HG03135 (cell line): Measurements from ENCODE around the gene CLDN15.

Source experiments
- ATAC-seq: cut with Tn5 transposase; IDR thresholded peaks from one replicate; pipeline ENCODE4 v1.9.1; 2021; ENCODE audit warnings: mild to moderate bottlenecking, moderate library complexity; ENCODE audit not compliant: unreplicated experiment

Gene CLDN15

DNA sequence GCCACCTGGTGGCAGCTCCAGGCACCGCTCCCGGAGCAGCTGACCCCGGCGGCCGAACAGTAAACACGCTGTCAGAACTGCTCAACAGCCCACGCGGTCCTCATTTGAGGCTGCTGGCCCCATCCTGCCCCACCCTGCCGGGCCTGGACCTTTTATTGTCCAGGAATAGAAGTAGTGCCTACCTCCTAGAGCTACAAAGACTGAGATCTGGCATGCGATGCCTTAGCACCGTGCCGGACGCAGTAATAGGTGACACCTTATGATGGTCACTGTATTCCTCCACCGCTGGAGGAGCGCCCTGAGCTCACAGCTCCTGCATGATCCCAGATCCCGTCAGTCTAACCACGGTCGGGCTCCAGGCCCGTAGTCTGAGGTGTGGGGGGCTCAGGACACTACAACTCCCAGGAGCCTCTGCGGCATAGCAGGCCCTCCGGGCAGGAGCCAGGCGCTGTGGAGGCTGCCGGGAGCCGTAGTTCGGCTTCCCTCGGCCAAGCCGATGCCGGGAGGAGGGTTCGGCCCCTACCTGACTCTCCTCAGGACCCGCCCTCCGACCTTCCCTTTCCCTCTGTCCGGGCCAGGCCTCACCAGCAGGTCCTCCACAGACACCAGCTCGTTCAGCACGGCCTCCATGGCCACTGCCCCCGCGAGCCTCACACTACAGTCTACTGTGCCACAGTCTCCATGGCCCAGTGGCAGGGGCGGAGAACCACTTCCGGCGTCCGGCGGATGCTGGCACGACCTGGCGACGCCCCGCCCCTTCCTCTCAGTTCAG lies 7.0 kb upstream of the CLDN15 start, which contains the start of gene FIS1:
TSS of gene FIS1 (minus strand) at position 707 of the 772 bp plus-strand sequence. CDS start at position 630, 77 bp downstream.
- ATAC-seq, result peak; percentile 88

DNA sequence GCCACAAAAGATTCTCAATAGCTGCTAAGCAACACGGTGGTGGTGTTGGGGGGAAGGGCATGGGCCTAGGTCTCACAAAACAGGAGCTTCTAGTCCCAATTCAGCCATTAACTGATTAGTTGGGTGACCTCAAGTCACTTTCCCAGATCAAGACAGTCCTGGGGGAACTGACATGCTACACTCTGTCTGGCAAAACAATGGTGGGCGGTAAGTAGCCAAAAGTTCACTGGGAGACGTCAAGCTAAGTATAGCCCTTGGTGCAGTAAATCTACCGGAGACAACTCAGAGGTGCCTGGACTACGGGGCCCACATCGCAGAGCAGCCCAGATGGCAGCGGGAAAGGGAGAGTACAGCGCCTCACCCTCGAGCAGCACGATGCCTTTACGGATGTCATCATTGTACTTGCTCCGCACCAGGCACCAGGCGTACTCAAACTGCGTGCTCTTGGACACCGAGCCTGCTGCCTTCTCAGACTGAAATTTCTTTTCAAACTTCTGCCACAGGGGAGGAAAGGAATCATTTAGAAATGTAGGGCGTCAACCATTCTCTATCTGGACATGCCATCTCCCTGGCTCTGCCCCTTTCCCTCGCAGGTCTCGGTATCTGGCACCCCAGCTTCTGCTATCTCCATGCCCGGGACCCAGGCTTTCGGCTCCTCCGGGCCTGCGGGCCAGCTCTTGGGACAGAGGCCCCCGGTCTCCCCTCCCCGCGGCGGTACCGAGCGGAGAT lies 6.2 kb upstream of the CLDN15 start:
- ATAC-seq, result no peak

DNA sequence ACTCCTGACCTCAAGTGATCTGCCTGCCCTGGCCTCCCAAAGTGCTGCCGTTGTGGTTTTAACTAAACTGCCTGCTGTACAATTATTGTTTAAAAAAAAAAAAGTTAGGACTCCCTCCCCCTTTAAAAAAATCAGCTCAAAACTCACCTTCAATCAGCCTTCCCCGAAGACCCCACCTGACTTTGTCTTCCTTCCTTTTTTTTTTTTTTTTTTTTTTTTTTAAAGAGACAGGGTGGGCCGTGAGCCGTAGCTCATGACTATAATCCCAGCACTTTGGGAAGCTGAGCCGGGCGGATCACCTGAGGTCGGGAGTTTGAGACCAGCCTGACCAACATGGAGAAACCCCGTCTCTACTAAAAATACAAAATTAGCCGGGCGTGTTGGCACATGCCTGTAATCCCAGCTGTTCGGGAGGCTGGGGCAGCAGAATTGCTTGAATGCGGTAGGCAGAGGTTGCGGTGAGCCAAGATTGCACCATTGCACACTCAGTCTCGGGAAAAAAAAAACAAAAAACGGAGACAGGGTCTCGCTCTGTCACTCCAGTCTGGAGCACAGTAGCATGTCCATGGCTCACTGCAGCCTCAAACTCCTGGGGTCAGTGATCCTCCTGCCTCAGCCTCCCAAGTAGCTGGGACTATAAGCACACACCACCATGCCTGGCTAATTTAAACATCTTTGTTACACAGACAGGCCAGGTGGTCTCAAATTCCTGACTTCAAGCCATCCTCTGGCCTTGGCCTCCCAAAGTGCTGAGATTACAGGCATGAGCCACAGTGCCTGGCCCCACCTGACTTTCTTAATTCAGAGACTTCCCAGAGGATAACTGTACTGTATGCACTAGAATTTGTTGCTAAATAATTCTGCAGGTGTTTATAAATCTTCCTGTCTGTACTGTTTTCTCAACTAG lies 4.1 kb upstream of the CLDN15 start:
- ATAC-seq, result no peak

DNA sequence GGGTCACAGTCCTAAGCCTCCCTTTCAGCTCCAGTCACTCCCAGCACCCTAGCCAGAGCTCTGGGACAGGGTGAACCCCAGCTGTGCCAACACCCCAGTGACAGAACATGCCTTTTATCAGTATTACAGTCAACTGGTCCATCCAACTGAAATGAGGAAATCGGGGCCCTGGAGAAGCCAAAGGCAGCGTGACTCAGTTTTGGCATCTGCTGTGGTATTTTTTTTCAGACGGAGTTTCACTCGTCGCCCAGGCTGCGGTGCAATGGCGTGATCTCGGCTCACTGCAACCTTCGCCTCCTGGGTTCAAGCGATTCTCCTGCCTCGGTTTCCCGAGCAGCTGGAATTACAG lies 3.4 kb upstream of the CLDN15 start:
- no peak for ATAC-seq

DNA sequence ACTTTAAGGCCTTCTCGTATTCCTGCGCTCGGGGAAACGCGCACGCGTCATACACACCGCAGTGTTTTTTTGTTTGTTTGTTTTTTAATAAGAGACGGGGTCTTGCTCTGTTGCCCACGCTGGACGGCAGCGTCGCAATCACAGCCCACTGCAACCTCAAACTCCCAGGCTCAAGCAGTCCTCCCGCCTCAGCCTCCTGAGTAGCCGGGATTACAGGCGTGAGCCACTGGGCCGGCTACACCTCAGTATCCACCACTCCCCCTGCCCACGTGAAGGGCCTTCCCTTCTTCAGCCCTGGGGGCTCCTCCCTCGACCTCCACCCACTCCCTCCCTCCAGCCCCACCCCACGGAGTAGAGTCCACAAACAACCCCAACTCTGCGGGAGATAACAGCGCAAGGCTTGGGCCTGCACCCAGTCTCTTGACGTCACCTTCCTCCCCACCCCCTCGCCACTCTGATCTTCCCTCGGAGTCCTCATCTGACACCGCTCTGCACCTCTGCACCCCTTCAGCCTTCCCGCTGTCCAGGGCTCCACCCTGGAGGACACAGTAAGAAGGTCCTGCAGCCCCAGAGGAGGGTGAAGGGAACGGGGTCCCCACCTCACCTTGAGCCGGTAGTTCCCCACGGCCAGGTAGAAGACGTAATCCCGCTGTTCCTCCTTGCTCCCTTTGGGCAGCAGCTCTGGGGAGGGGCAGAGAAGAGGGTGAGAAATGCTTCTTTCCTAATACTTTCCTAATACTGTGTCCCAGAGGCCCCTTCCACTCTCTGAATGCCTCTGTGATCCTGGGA lies 2.8 kb upstream of the CLDN15 start:
- no peak for ATAC-seq

DNA sequence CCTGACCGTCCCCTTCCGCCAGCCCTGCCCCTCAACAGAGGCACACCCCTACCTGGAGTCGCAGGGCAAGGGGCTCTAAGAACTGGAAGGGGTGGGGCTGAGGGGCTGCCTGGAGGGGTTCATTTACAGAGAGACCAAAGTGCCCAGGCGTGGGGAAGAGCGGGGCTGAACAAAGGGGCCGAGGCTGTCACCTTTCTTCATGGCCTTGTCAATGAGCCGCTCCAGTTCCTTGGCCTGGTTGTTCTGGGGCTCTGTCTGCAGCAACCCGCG lies 2.3 kb upstream of the CLDN15 start:
- ATAC-seq, result no peak

DNA sequence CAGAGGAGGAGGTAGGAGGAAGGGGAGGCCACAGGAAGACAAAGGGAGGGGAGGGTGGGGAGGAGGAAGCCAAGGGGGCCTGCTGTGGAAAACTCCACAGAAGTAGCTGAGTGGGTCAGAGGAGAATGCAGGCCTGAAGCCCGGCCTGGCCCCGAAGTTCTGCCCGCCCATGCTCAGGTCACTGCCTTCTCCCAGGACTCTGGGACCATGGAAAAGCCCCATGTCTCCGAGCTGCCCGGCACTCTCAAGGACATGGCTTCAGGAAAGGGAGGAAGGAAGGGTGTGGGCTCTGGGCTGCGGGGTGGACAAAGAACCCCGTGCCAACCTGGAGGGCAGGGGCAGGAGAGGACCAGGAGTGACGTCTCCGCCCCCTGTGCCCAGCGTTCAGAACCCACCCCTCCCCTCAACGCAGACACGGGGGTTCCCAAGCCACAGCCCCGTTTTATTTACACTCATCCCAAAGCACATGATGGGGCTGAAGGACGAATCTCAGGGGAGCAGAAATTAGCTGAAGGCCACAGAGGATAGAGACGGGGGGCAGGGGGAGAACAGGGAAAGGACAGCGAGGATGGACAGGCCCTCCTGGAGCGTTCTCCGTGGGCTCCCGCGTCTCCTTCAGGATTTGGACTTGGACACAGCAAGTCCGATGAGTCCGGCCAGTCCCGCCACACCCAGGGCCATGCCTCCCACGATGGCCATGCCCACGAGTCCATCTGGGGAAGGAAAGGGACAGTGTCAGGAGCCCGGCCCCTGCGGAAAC lies 1.8 kb upstream of the CLDN15 start:
- ATAC-seq, result no peak

DNA sequence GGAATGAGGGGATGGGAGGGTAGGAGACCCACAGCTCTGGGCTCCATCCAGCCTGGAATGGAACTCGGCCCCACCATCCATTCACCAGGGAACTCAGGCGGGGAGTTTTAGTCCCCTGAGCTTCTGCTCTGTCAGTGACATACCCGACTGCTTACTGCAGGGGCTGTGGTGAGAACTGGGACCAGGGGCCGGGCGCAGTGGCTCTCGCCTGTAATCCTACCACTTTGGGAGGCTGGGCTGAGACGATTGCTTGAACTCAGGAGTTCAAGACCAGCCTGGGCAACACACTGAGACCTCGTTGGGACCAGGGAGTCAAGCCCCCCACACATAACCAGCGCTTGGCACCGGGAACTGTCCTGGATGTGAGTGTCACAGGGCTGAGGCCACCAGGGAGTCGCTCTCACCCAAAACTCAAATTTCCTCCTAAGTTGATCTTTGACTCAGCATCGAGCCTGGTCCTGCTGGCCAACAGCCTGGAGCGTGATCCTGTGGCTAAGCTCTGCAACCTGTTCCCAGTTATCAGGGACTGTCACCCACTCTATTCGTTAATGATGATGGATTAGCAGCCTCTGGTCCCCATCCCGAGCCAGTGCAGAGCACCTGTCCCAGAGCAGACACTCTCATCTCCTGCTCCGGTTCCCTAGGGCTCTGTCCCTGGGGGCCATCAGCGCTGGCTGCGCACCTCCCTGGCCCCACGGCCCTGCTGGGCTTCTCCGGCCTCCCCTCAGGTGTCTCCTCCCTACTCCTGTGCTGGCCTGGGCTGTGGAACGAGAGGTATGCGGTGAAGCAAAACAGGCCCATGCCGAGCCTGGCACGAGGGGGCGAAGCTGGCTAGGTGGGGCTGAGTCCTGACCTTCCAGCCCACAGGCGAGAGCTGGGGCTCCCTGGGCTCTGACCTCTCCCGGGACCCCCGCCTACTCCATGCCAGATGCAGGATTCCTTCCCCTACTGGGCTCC lies 902 bp upstream of the CLDN15 start:
- ATAC-seq, result no peak

DNA sequence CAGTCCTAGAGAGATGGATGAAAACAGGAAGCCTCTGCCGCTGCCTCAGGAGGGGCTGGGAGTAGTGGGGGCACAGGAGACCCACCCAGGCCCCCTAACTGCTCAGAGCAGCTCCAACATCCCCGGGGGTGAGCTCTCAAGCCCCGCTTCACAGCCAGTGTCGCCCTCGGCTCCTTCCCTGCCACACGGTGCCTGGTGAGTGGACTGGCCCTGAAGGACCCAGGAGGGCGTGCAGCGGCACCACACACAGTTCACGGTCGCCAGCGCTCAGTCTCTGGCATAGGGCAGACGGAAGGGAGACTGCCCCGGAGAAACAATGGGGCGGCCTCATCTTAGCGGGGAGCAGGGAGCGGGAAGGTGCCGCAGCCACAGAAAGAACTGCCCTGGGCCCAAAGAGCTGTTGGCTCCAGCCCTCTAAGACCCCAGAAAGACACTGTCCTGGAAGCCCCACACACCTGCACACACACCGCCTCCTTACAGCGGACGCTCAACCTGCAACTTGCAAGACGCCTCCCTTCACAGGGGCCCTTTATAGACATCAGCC lies 1.2 kb downstream of the CLDN15 start:
- no peak for ATAC-seq

DNA sequence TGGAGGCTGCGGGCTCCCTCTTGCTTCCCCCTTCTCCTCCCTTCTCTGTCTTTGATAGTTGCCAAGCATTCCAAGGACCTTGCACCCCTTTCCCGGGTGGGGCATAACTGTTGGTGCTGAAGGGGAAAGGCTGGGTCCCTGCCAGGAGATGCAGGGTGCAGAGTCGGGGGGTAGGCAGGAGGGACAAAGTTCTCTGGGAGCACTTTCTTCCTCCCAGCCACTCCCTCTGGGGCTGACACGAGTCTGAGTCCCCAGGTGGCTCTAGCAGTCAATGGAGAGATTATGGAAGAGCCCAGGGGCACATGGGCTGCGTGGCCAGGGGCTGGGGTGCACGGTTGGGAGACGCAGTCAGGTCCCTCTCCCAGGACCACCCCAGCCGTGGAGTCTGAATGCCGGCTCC lies 2.1 kb downstream of the CLDN15 start:
- ATAC-seq, result no peak

DNA sequence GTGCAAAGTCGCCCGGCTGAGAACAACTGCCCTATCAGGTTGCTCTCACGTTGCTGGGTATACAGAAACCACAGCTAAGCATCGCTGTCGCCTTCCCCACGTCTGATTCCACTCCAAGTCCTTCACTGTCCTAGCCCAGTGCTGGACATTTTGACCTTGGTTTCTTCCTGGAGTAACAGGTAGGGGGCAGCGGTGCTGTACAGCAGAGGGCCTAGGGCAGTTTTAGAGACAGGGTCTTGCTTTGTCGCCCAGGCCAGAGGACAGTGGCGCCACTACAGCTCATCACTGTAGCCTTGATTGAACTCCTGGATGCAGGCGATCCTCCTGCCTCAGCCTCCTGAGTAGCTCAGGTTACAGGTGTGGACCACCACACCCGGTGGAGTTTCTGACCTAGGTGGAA lies 2.6 kb downstream of the CLDN15 start:
- ATAC-seq, result no peak

DNA sequence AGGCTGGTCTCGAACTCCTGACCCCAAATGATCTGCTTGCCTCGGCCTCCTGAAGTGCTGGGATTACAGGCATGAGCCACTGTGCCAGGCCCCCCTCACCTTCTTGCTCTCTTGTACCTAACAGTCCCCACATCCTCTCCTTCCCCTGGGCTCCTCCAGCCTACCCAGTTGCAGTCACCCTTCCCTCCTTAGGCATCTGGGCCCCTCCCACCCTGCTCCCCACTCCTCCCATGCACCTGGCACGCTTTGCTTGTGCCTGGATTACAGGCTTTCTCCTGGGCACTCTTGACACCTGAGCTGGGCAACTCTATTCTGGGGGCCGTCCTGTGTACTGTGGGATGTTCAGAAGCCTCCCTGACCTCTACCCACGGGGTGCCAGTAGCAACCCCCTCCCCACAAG lies 3.0 kb downstream of the CLDN15 start:
- no peak for ATAC-seq

DNA sequence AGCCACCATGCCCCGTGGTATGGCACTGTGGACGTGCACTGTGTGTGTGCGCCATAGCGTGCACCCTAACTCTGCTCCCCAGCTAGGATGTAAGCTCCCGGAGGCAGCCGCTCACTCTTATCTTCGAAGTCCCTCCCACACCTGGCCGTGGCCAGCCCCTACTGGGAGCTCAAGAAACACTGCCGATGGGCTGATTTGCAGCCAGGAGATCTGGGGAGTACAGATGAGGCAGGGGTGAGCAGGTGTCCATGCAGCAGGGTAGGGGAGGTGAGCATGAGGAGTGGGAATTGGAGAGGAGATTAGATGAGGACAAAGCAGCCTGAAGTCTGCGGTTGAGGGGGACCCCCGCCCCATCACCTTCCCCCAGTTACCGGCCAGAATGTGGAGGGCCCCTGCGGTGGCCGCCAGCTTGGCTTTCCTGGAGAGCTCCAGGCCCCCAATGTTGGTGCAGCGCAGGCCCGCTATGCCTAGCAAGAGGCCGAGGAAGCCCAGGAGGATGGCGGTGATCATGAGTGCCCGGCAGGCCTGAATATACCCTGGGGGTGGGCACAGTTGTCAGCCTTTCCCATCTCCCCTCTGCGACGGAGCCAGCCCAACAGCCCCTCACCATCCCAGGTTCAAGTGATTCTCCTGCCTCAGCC lies 3.6 kb downstream of the CLDN15 start:
- no peak for ATAC-seq

DNA sequence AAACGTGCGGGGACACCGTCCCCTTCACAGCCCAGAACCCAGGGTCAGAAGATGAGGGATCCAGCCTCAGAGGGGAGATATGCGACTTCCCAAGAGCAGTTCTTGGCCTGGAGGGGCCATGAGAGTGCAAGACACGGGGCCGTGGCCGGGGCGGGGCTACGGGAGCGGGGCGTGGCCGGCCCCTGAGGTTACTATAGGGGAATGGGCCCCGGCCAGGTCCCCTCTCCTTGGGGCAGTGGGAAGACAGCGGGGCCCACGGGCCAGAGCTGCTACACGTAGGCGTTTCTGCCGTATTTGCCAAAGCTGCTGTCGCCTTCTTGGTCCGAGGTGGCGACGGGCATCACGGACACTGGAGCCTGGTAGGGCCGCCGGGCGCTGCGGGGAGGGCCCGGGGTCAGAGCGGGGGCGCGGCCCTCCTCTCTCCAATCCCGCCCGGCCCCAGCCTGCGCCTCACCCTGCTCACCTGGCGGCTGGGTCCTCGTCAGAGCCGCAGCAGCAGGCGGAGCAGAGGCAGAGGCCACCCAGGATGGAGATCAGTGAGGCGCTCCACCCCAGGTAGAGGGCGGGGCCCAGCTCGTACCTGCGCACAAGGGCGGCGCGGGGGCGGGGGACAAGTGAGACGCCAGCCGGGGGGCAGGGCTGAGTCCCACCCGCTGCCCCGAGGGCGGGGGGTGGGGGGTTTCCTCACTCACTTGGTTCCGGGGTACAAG lies 5.3 kb downstream of the CLDN15 start:
- no peak for ATAC-seq

DNA sequence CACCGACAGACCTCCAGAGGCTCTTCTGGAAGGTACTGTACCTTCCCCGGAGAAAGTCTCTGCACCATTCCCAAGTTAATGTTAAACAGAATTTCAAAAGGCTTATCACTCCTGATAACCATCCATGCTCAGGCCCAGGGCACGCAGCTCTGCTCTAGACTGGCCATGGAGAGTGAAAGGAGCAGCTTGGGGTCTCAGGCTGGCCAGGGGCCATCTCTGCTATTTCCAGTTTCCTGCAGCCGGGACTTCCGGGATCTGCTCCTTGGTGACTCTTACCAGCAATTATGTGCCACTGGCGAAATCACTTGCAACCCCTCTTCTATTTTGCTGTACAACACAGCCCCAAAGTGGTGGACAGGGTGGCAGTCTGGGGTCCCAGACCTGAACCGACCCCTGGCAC lies 6.0 kb downstream of the CLDN15 start:
- no peak for ATAC-seq

DNA sequence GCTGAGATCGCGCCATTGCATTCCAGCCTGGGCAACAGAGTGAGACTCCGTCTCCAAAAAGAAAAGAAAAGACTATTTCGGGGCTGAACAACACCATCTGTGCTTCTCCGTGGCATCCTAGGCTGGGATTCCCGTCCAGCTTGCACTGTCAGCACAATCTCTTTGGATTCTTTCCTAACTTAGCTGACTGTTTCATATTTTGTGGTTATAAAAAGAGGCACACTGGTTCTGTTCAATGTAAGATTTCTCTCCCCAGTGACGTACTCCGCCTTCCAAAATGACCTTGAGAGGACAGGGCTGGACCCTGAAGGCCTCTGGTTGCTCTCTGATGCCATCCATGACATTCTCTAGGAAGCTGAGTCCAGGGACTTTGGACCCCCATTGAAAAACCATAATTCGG lies 10.9 kb downstream of the CLDN15 start:
- ATAC-seq, result no peak

DNA sequence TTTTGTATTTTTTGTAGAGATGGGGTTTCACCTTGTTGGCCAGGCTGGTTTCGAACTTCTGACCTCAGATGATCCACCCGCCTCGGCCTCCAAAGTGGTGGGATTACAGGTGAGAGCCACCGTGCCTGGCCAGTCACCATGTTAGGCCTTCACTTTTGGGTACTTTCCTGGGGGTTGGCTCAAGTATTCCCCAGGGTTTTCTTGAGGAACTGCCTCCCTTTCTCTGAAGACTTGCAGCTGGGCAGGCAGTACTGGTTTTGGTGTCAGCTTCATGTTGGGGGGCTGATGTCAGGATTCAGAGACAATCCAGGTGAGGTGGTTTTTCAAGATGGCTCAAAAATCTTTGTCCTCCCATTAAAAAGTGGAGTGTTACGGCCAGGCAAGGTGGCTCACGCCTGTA lies 12.0 kb downstream of the CLDN15 start:
- ATAC-seq, result no peak

DNA sequence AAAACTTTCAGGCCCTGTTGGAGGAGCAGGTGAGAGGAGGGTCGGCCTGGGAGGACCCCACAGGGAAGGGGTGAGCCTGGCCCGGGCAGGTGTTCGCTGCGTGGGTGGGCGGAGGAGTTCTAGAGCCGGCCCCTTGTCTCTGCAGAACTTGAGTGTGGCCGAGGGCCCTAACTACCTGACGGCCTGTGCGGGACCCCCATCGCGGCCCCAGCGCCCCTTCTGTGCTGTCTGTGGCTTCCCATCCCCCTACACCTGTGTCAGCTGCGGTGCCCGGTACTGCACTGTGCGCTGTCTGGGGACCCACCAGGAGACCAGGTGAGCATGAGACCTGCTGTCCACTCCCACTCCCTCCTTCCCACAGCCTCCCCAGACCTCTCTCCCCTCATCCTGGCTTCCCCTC lies 14.1 kb downstream of the CLDN15 start:
- no peak for ATAC-seq
